Activated CD4-positive, alpha-beta memory T cell treated with anti-CD3 and anti-CD28 coated beads for 36 hours (primary cell): ENCODE measurements around the gene CD33. TPM values are rescaled to one million over a fixed set of nuclear protein-coding genes. Genes with fewer than 3 reads are reported as not detected.

Source experiments
- CTCF ChIA-PET: fragments of 350-600 bp; sonication (Branson Sonifier 250); formaldehyde crosslinking; loops from one replicate; lab custom pipeline; 2021; ENCODE audit warnings: antibody characterized with exemption, inconsistent platforms; lab: Charles Lee
- POLR2A ChIA-PET: fragments of 350-600 bp; sonication (Branson Sonifier 250); formaldehyde crosslinking; loops from one replicate; lab custom pipeline; 2021; ENCODE audit warnings: antibody characterized with exemption; lab: Charles Lee
- DNase-seq: peaks from one replicate; pipeline ENCODE4 v3.0.0-alpha.2; 2020
- H3K27ac Mint-ChIP-seq: one replicate; pipeline ENCODE4 v1.8.0; 2021; ENCODE audit warnings: mixed read lengths
- H3K27me3 Mint-ChIP-seq: one replicate; pipeline ENCODE4 v1.8.0; 2021; ENCODE audit warnings: mixed read lengths
- H3K36me3 Mint-ChIP-seq: one replicate; pipeline ENCODE4 v1.8.0; 2021; ENCODE audit warnings: mixed read lengths
- H3K4me1 Mint-ChIP-seq: one replicate; pipeline ENCODE4 v1.8.0; 2021; ENCODE audit warnings: low read depth, mixed read lengths
- H3K4me3 Mint-ChIP-seq: one replicate; pipeline ENCODE4 v1.8.0; 2021; ENCODE audit warnings: mild to moderate bottlenecking, mixed read lengths
- H3K9me3 Mint-ChIP-seq: one replicate; pipeline ENCODE4 v1.8.0; 2021; ENCODE audit warnings: mixed read lengths
- intact Hi-C: fragments of 100-400 bp; cut with micrococcal nuclease; formaldehyde crosslinking; loops from one replicate; pipeline ENCODE4 v1.15.1; 2023
- total RNA-seq, 2 experiments: library from RNA; stranded (reverse); gene quantifications; one replicate each; pipeline ENCODE4 v1.2.3, GENCODE V29; 2021

Gene CD33
- total RNA-seq, 2 experiments from 2014 or later, result 0.43 to 0.65 TPM

- CTCF ChIA-PET, result no interaction called here
- POLR2A ChIA-PET, result no interaction called here
- Mint-ChIP-seq H3K27ac (no peak within 1 kb of the TSS), H3K27me3 (no peaks in the 10 kb centered on the region), H3K4me3 (no peak within 1 kb of the TSS), H3K36me3 (no peaks in the 10 kb centered on the region), H3K4me1 (peaks cover 13% of the 10 kb centered on the region), H3K9me3 (no peaks in the 10 kb centered on the region)
- no peak for DNase-seq
- intact Hi-C loops, result no loop called here
Measured at GRCh38 chr19:51250786-51251467, 26.0 kb downstream of the CD33 start, which contains the start of gene SIGLECL1. Gene SIGLECL1 (plus strand): TSS chr19:51251080. CDS start chr19:51264073, 12,993 bp downstream.

- ChIA-PET CTCF (no interaction called here), POLR2A (no interaction called here)
- Mint-ChIP-seq H3K27ac (no peak overlapping the region), H3K27me3 (peaks cover 4% of the 10 kb centered on the region), H3K4me3 (no peak overlapping the region), H3K4me1 (peaks cover 18% of the 10 kb centered on the region), H3K9me3 (no peaks in the 10 kb centered on the region), H3K36me3 (no peaks in the 10 kb centered on the region)
- no peak for DNase-seq
- intact Hi-C loops, result no loop called here
Measured at GRCh38 chr19:51251468-51251820, 26.6 kb downstream of the CD33 start.

- H3K4me1 Mint-ChIP-seq, result peaks cover 19% of the 10 kb centered on the region
- H3K27me3 Mint-ChIP-seq, result peaks cover 5% of the 10 kb centered on the region
- no peak overlapping the region for H3K4me3 Mint-ChIP-seq
- H3K36me3 Mint-ChIP-seq, result no peaks in the 10 kb centered on the region
- ChIA-PET POLR2A (no interaction called here), CTCF (no interaction called here)
- no peaks in the 10 kb centered on the region for H3K9me3 Mint-ChIP-seq
- intact Hi-C loops, result no loop called here
- DNase-seq, result no peak
- no peak overlapping the region for H3K27ac Mint-ChIP-seq
Measured at GRCh38 chr19:51252306-51253079, 27.6 kb downstream of the CD33 start.

GRCh38 chr19:51253088-51253806 lies 28.4 kb downstream of the CD33 start:
- Mint-ChIP-seq H3K36me3 (no peaks in the 10 kb centered on the region), H3K4me1 (peaks cover 22% of the 10 kb centered on the region), H3K4me3 (no peak overlapping the region), H3K27me3 (peaks cover 5% of the 10 kb centered on the region), H3K27ac (peak overlapping the region; percentile 45), H3K9me3 (no peaks in the 10 kb centered on the region)
- POLR2A ChIA-PET, result no interaction called here
- intact Hi-C loops, result no loop called here
- CTCF ChIA-PET, result no interaction called here
- no peak for DNase-seq

- no peak overlapping the region for H3K4me3 Mint-ChIP-seq
- ChIA-PET CTCF (interaction anchor here (6.7 kb wide), 1 partner anchor 98 kb away, joined by 86 read pairs; no protein-coding TSS in a partner anchor), POLR2A (no interaction called here)
- no peaks in the 10 kb centered on the region for H3K36me3 Mint-ChIP-seq
- H3K9me3 Mint-ChIP-seq, result no peaks in the 10 kb centered on the region
- peaks cover 26% of the 10 kb centered on the region for H3K4me1 Mint-ChIP-seq
- DNase-seq, result peak; percentile 24
- intact Hi-C loops, result loop anchor here (1.0 to 2.0 kb wide), 2 partner anchors 17 to 142 kb away; no protein-coding TSS in a partner anchor
- peaks cover 16% of the 10 kb centered on the region for H3K27me3 Mint-ChIP-seq
- H3K27ac Mint-ChIP-seq, result peak overlapping the region; percentile 20
Measured at GRCh38 chr19:51256155-51256625, 31.3 kb downstream of the CD33 start.

- Mint-ChIP-seq H3K27ac (no peak overlapping the region), H3K27me3 (peaks cover 19% of the 10 kb centered on the region), H3K36me3 (no peaks in the 10 kb centered on the region), H3K4me3 (no peak overlapping the region), H3K4me1 (peaks cover 25% of the 10 kb centered on the region), H3K9me3 (no peaks in the 10 kb centered on the region)
- ChIA-PET CTCF (interaction anchor here (1.4 to 6.7 kb wide), 3 partner anchors 9 to 99 kb away, joined by 3 to 86 read pairs (median 4); no protein-coding TSS in a partner anchor), POLR2A (no interaction called here)
- no peak for DNase-seq
- intact Hi-C loops, result loop anchor here (2.0 kb wide), 1 partner anchor 15 kb away; no protein-coding TSS in a partner anchor
Measured at GRCh38 chr19:51257471-51257870, 32.6 kb downstream of the CD33 start.

- no peaks in the 10 kb centered on the region for H3K9me3 Mint-ChIP-seq
- H3K4me1 Mint-ChIP-seq, result peaks cover 19% of the 10 kb centered on the region
- H3K36me3 Mint-ChIP-seq, result no peaks in the 10 kb centered on the region
- ChIA-PET CTCF (interaction anchor here (0.9 to 6.7 kb wide), 23 partner anchors 8 to 519 kb away, joined by 3 to 86 read pairs (median 4); no protein-coding TSS in a partner anchor), POLR2A (no interaction called here)
- no peak overlapping the region for H3K4me3 Mint-ChIP-seq
- intact Hi-C loops, result loop anchor here (1.0 kb wide), 1 partner anchor 100 kb away; no protein-coding TSS in a partner anchor
- H3K27me3 Mint-ChIP-seq, result peaks cover 21% of the 10 kb centered on the region
- H3K27ac Mint-ChIP-seq, result no peak overlapping the region
- DNase-seq, result no peak
Measured at GRCh38 chr19:51258165-51259160, 33.6 kb downstream of the CD33 start.

GRCh38 chr19:51259348-51260245 lies 34.7 kb downstream of the CD33 start:
- no peaks in the 10 kb centered on the region for H3K9me3 Mint-ChIP-seq
- H3K4me1 Mint-ChIP-seq, result peaks cover 14% of the 10 kb centered on the region
- H3K36me3 Mint-ChIP-seq, result no peaks in the 10 kb centered on the region
- intact Hi-C loops, result loop anchor here (1.0 kb wide), 1 partner anchor 101 kb away; no protein-coding TSS in a partner anchor
- POLR2A ChIA-PET, result no interaction called here
- no peak overlapping the region for H3K4me3 Mint-ChIP-seq
- CTCF ChIA-PET, result interaction anchor here (0.5 to 6.7 kb wide), 28 partner anchors 11 to 1512 kb away, joined by 3 to 86 read pairs (median 4); no protein-coding TSS in a partner anchor
- peaks cover 21% of the 10 kb centered on the region for H3K27me3 Mint-ChIP-seq
- DNase-seq, result peak; percentile 67
- no peak overlapping the region for H3K27ac Mint-ChIP-seq

- H3K4me3 Mint-ChIP-seq, result no peak overlapping the region
- intact Hi-C loops, result no loop called here
- no peaks in the 10 kb centered on the region for H3K9me3 Mint-ChIP-seq
- no peak overlapping the region for H3K27ac Mint-ChIP-seq
- H3K27me3 Mint-ChIP-seq, result peaks cover 16% of the 10 kb centered on the region
- CTCF ChIA-PET, result interaction anchor here (1.1 kb wide), 1 partner anchor 106 kb away, joined by 4 read pairs; no protein-coding TSS in a partner anchor
- no peak for DNase-seq
- POLR2A ChIA-PET, result no interaction called here
- no peaks in the 10 kb centered on the region for H3K4me1 Mint-ChIP-seq
- H3K36me3 Mint-ChIP-seq, result no peaks in the 10 kb centered on the region
Measured at GRCh38 chr19:51263808-51264207, 38.9 kb downstream of the CD33 start.

GRCh38 chr19:51271067-51271466 lies 46.2 kb downstream of the CD33 start:
- Mint-ChIP-seq H3K36me3 (no peaks in the 10 kb centered on the region), H3K4me3 (no peak overlapping the region), H3K27ac (no peak overlapping the region), H3K4me1 (peaks cover 22% of the 10 kb centered on the region), H3K9me3 (no peaks in the 10 kb centered on the region), H3K27me3 (no peaks in the 10 kb centered on the region)
- POLR2A ChIA-PET, result no interaction called here
- CTCF ChIA-PET, result interaction anchor here (2.2 to 4.7 kb wide), 2 partner anchors 11 to 113 kb away, joined by 6 to 28 read pairs; no protein-coding TSS in a partner anchor
- no peak for DNase-seq
- intact Hi-C loops, result no loop called here
